GM19351 (cell line): Measurements from ENCODE around the gene ANP32A.
A peak's percentile ranks its signal among the peaks of the same experiment; 100 is the strongest.

Experiments used
- ATAC-seq: cut with Tn5 transposase; IDR thresholded peaks from one replicate; pipeline ENCODE4 v1.9.1; 2021; ENCODE audit warnings: mild to moderate bottlenecking, moderate library complexity; ENCODE audit not compliant: unreplicated experiment

Gene ANP32A

DNA sequence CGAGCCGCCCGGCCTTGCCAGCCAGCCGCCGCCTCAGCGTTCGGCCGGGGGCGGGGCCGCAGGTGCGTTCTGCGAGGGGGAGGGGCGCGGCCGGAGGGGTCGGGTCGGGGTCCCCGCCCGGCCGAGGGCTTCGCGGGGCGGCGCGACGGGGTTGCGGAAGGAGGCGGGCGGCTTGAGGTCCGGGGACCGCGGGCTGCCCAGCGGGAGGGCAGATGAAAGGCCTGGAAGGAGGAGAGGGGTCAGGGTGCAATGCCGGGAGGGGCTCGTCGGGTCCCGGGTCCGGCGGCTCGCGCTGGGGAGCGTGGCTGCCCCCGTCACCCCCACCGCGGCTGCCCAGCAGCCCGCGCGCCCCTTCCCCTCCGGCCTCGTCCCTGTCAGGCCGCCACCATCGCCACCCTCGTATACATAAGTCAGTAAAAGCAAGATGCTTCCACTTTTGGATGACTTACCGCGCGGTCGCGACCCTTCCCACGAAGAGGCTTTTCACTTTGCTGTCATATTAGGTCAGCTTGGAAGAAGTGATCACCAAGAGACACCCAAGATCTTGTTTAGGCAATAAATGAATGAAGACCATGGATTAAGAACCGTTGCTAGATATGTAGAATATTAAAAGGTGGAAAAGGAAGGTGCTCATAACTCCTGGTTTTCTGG lies 620 bp upstream of the ANP32A start:
- peak; percentile 6 for ATAC-seq

DNA sequence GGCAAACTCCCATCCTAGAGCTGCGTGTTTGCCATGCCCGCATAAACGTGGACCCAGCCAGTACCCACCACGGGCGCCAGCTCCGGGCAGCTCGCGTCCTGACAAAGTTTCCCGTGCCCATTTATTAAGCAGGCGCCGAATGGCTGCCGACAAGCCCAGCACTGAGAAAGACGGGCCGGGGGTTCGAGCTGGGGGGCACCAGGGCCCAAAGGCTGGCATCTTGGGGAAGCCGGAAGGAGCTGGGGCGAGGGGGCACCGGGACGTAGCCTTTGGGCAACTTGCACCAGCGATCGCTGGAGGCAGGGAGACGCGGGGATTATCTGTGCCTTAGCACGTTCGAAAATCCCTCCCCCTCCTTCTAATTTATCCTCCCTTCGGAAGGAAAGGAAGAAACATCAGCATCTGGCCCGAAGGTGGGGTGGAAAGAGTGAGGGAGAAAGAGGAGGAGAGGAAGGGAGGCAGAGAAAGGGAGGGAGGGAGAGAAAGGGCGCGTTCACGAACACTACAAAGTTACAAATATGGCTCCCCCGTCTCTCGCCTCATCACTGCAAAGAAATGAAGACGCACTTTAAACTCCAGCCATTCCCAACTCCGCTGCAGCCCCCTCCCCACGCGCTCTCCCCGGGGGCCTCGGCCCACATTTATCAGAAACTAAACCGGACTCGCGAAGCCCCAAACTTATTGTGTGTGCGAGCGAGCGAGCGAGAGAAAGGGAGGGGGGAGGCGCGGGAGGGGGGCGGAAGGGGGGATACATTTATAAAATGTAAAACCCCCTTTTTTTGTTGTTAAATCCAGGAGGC lies 1.0 kb downstream of the ANP32A start:
- no peak for ATAC-seq

GRCh38 chr15:68818769-68819494 lies 1.8 kb downstream of the ANP32A start:
- no peak for ATAC-seq

- ATAC-seq, result no peak
Observed at GRCh38 chr15:68818066-68818768, 2.5 kb downstream of the ANP32A start.

GRCh38 chr15:68817304-68818065 lies 3.2 kb downstream of the ANP32A start:
- ATAC-seq, result no peak

- no peak for ATAC-seq
Observed at GRCh38 chr15:68816795-68817303, 3.8 kb downstream of the ANP32A start.

- no peak for ATAC-seq
Observed at GRCh38 chr15:68816158-68816557, 4.5 kb downstream of the ANP32A start.

DNA sequence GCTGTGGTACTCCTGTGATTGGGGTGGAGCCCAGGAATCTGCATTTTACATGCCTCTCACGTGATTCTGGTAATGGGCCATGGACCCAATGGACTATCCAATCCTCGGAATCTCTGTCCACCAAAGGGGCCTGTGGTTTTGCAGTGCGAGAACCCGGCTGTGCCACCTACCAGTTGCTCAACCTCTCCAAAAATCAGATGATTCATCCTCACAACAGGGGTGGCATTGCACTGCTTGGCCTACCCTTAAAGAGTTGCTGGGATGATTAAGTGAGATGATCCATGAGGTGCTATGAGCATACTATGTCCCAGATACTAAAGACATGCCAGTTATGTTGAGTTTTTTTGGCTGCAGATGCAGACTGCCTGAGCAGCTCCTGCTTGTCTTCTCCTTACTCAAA lies 5.1 kb downstream of the ANP32A start:
- ATAC-seq, result no peak

GRCh38 chr15:68814596-68814995 lies 6.1 kb downstream of the ANP32A start:
- ATAC-seq, result no peak

GRCh38 chr15:68812597-68813431 lies 7.9 kb downstream of the ANP32A start:
- ATAC-seq, result no peak

DNA sequence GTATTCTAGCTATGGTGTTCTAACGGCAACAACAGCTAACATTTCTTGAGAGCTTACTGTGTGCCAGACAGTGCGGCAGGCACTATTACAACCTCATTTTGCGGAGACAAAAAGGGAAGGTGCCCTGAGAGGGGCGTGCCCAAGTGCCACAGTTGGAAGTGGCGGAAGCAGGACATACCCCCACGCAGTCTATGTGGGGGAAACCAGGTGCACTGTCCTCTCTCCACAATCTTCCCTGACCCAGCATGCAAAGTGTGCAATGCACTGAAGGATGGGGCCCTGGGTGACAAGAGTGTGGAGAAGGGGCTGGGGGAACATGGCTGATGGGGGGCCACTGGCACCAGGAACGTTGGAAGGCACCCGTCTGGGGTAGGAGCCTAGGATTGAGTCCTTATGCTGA lies 8.6 kb downstream of the ANP32A start:
- ATAC-seq, result no peak

DNA sequence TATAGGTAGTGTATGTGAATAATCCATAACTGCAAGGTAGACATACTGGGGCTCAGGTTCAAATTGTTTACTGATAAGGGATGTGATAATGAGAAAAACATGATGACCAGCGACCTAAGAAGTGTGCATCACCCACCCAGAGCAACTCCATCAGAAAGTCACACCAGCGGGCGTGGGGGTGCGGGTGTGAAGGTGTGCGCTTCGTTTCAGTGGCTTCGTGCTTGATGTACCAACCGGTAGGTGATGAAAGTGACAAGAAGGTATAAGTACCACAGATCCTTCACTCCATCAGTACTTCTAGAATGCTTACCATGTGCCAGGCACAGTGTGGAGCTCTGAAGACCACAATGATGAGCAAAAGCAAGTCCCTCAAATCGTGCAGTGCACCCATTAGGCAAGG lies 11.2 kb downstream of the ANP32A start:
- no peak for ATAC-seq

DNA sequence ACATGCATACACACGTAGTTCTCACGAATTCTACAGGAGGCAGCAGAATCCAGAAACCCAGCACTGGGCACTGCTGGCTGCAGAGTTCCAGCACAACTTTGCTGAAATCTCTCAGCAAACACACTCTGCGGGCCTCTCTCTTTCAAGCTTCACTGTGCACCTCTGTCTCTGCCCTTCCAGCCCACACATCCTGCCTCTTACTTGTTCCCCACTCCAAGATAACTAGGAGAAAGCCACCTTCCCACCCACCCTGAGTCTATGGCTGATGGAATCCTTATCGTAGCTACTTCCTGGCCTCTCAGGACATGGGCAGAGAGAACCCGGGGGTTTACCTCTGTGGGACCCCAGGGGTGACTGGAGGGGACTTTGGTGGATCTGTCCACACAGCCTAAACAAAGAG lies 11.9 kb downstream of the ANP32A start:
- no peak for ATAC-seq

DNA sequence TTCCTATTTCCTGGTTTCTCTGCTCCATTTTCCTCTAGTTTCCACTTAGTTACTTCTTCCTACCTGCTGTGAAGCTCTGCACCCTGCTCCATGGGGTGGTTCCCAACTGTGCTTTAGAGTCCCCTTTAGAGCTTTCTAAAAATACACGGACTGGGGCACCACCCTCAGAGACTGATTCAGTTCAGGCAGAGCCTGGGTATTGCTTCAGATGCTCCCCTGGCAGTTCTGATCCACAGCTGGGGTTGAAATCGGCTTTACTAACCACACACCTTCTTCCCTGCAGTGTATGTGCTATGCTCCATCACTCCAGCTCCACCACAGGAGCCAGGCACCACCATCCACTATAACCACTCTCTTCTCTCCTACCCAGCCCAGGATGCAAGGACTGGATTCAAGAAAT lies 12.6 kb downstream of the ANP32A start:
- no peak for ATAC-seq

GRCh38 chr15:68807249-68807648 lies 13.4 kb downstream of the ANP32A start:
- ATAC-seq, result no peak

DNA sequence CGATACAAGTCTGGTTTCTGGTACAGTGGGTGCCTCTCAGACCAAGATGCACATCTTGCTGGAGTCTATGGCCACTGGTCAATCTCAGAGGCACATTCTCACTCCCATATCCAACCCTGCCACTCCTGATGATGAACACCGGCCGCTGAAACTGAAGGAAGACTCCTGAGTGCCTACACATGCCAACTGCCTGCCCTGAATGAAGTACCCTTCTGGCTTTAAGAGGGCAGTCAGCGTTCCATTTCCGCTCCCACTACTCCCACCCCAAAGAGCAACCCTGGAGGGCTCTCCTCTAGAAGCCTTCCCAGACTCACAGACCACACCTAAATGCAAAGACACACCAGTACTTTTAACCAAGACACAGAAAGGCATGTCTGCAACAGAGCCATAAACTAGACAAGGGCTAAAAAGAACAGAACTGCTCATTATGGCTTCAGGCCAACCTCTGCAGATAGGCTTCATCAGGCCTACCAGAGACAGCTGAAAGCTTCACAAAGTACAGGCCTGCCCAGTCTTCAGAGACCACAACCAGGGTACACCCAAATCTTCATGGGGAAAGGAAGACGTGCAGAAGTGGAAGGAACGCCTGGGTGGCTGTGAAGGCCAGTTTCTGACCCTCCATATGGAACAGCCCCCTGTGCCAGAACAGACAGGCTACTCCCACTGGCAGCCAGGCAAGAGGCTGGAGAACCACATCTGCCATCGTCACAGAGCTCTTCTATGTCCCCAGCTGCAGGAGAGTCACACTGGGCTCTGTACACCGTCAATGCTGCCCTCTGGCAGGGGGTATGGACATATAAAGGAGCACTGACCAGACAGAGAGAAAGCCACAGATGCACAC lies 14.3 kb downstream of the ANP32A start:
- no peak for ATAC-seq

DNA sequence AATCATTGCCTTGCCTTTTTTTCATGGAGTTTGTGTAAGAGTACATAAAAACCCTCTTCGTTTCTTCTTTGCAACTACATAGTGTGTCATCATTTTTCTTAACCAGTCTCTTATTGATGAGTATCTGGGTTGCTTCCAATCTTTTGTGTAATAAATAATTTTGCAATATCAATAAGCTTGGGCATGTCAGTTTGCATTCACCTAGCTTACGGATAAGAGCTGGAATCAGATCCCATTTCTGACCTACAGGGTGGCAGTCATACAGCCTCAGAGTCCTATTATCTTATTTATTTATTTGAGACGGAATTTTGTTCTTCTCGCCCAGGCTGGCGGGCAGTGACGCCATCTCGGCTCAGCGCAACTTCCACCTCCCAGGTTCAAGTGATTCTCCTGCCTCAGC lies 18.3 kb downstream of the ANP32A start:
- ATAC-seq, result no peak

GRCh38 chr15:68801572-68802148 lies 19.0 kb downstream of the ANP32A start:
- no peak for ATAC-seq
